GM19463 (cell line): ENCODE measurements around the gene ALOXE3.

Experiments
- ATAC-seq: cut with Tn5 transposase; IDR thresholded peaks from one replicate; pipeline ENCODE4 v1.9.1; 2021; ENCODE audit warnings: mild to moderate bottlenecking, moderate library complexity; ENCODE audit not compliant: unreplicated experiment

Gene ALOXE3

DNA sequence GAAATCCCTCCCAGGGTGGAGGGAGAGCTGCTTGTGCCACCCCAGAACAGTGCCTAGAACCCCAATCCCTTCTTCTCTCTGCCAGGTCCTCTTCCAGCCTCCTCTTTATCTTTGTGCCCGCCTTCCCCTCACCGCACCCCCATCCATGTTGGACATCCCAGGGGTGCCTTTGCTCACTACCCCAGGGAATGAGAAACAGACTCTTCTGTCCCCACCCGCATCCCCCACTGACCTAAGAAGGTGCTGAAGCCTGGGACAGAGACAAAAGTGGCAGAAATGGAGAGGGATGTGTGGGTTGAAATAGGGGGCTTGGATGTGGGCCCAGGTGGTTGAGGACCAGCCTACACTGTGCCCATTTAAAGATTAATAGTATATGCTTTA lies 62.5 kb downstream of the ALOXE3 start:
- no peak for ATAC-seq

DNA sequence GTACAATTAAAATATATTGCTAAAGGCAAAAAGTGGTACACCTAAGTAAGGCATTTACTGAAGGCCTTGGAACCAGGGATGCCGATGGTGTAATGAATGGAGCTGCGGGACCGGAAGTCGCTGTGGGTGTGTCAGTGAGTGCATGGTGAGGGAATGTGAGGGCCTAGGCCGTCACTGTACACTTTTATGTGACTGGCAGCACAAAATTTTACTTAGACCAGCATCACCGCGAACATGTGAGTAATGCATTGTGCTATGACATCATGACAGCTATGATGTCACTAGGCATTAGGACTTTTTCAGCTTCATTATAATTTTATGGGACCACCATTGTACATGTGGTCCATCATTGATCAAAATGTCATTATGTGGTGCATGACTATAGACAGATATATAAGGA lies 64.7 kb downstream of the ALOXE3 start:
- no peak for ATAC-seq

DNA sequence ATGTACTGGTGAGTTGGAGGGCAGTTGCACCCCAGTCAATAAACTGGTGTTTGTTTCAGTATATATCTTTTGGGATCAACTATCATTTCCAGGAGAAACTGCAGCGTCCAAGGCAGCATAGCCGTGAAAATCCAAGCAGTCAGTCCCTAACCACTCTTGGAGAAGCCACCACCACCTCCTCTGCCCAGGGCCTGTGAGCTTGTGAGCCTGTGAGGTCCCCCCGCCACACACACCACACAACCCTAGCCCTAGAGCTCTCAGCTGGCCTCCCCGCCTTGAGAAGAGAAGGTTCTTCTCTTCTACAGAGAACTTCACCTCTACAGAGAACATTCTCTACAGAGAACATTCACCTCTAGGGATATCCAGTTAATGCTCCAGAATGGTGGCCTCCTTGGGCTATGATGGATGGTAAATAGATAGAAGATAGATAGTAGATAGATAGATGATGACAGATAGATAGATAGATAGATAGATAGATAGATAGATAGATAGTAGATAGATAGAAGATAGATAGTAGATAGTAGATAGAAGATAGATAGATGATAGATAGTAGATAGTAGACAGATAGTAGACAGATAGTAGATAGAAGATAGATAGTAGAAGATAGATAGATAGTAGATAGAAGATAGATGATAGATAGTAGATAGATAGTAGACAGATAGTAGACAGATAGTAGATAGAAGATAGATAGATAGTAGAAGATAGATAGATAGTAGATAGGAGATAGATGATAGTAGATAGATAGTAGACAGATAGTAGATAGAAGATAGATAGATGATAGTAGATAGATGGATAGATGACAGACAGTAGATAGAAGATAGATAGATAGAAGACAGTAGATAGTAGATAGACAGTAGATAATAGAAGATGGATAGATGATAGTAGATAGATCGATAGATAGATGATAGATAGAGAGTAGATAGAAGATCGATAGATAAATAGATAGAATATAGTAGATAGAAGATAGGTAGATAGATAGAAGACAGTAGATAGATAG lies 65.8 kb downstream of the ALOXE3 start:
- ATAC-seq: no peak

DNA sequence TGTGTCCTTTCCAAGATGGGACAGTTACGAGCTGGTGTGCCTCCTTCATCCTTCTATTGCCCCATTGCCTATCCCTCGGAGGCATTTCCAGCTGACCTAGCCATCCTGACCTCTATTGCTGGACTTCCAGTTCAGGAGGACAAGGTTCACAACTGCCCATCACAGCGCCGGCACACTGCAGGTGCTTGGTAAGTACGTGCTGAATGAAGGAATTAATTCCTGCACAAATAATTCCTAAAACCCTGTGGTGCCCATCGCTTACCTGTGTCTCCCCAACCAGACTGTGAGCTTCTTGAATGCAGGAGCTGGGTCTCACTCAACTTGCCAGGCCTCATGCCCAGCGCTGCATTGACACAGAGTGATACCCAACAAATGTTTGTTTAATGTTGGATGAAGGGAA lies 66.5 kb downstream of the ALOXE3 start:
- no peak for ATAC-seq

DNA sequence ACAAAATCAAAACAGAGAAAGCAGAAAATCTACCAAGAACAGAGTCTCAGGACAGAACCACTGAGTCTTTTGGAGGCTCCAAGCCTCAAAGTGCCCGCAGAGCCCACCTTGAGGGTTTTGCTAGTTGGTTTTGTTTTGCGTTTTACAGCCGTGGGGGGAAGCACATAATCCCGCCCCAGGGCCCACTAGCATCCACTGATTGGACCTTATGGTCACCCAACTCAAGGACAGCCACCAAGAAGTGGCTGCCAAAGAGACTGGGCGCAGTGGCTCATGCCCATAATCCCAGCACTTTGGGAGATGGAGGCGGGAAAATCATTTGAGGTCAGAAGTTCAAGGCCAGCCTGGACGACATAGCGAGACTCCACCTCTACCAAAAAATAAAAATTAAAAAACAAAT lies 69.6 kb downstream of the ALOXE3 start:
- ATAC-seq: no peak

DNA sequence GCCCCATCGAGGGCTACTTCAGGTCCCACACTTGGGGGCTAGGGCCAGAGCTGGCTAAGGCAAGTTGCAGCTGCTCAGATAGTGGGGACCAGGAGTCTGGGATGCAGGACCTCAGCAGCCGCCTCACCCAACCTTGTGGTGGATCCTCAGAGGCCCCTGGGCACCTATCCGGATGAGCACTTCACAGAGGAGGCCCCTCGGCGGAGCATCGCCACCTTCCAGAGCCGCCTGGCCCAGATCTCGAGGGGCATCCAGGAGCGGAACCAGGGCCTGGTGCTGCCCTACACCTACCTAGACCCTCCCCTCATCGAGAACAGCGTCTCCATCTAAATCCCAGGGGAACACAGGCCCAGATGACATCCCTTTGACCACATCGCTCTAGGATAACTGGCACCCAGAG lies 70.1 kb downstream of the ALOXE3 start:
- ATAC-seq: no peak

DNA sequence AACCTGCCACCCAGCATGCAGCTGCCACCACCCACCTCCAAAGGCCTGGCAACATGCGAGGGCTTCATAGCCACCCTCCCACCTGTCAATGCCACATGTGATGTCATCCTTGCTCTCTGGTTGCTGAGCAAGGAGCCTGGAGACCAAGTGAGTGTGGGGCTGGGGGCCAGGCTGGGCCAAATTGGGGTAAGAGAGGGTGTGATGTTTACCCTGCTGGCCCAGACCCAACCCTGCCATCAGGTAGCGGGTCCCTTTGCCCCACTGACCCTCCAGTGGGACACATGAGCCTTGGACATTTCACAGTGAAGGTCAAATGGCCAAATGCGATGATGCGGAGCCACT lies 70.6 kb downstream of the ALOXE3 start:
- ATAC-seq: no peak

DNA sequence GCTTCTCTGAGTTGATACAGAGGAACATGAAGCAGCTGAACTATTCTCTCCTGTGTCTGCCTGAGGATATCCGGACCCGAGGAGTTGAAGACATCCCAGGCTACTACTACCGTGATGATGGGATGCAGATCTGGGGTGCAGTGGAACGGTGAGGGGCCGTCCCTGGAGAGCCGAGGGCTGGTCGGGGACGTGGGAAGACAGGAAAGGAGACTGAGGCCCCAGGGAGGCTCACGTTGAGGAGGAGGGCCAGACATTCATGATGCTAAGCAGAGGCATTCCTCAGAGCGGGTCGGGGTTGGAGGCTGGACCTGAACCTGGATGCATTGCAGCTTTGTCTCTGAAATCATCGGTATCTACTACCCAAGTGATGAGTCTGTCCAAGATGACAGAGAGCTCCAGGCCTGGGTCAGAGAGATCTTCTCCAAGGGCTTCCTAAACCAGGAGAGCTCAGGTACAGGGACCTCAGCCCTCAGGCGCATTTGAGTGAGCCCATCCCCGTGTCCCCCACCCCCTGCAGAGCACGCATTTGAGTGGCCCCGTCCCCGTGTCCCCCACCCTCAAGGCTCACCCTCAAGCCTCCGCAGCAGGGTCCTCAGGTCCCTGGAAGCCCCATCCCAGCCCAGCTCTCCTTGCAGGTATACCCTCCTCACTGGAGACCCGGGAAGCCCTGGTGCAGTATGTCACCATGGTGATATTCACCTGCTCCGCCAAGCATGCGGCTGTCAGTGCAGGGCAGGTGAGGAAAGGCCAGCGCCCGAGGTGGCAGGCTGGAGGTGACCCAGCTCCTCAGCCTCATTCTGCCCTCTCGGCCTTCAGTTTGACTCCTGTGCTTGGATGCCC lies 71.2 kb downstream of the ALOXE3 start:
- no peak for ATAC-seq

DNA sequence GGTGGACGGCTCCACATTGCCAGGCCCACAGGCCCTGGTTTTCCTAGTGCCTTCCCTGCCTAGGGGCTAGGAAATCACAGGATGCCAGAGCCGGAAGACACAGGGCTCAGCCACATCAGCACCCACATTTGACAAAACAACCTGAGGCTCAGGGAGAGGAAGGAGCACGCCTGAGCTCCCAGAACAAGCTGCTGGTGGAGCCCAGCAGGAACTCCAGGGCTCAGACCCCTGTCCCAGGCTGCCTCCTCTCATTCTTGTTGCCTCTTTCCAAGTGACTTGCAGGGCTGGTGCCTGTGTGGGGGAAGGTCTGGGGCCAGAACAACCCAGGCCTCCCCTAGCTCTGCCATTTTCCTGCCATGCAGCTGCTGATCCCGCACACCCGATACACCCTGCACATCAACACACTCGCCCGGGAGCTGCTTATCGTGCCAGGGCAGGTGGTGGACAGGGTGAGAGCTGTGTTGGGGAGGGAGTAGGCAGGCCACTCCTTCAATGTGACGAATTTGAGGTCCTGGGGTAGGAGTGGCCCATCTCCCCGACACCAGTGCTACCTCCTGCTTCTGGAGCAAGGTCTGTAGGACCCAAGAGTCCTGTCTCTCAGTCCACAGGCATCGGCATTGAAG lies 71.9 kb downstream of the ALOXE3 start:
- ATAC-seq: no peak
